K562 (cell line): Measurements from ENCODE around the gene VEGFC. TPM values are rescaled to one million over a fixed set of nuclear protein-coding genes. Genes with fewer than 3 reads are reported as not detected.

Experiments used
- ATAC-seq: fragments of 200-7000 bp; cut with Tn5 transposase; 3 replicates; pipeline ENCODE4 v1.9.1; 2020; ENCODE audit warnings: moderate library complexity
- BruUV-seq: library from RNA; stranded (reverse); fragments of 400-500 nt; replicated peaks from 2 replicates; lab custom pipeline; 2021; lab: Mats Ljungman, UMichigan
- CTCF ChIA-PET: fragments of 300-600 bp; formaldehyde crosslinking; extraction: SDS; loops from one replicate; lab custom pipeline; 2021; ENCODE audit warnings: low intra/inter-chr PET ratio; lab: Yijun Ruan, JAX
- POLR2A ChIA-PET: fragments of 300-600, 350-650 bp; sonication (Branson Sonifier 250); formaldehyde crosslinking; extraction: SDS; loops from one replicate; lab custom pipeline; 2021; ENCODE audit warnings: antibody characterized with exemption, inconsistent platforms; lab: Yijun Ruan, JAX
- DNase-seq, 4 experiments: peaks; one replicate each; pipeline versions ENCODE4 v3.0.0 to v3.0.0-alpha.2; 2011 to 2018; ENCODE audit warnings: low spot score in 3 of 4, mixed read lengths in 3 of 4; ENCODE audit errors: extremely low read depth in 1 of 4
- FAIRE-seq: peaks from 2 replicates; lab custom pipeline; 2011; peaks lifted over from hg19 to GRCh38; lab: Jason Lieb, UNC
- H2AFZ ChIP-seq: 2 replicates; pipeline ENCODE4 v1.6.0; 2011; ENCODE audit warnings: low read depth, low read length, control low read depth, inconsistent platforms
- H3K27ac ChIP-seq: fragments of 200-600 bp; 3 replicates; pipeline ENCODE4 v1.8.0; 2011; ENCODE audit warnings: low read depth, mild to moderate bottlenecking, control low read depth, inconsistent platforms, low read length, moderate library complexity, mixed read lengths; ENCODE audit errors: extremely low read depth
- H3K27me3 ChIP-seq, 2 experiments: fragments of 300-600 bp in 1 of 2; 2 replicates in 1 of 2; 3 replicates in 1 of 2; pipeline versions ENCODE4 v1.6.0 to v1.8.0; 2011; ENCODE audit warnings: inconsistent platforms in 2 of 2, low read length in 2 of 2, mild to moderate bottlenecking in 1 of 2, mixed read lengths in 1 of 2, moderate library complexity in 1 of 2; ENCODE audit not compliant: control insufficient read depth in 2 of 2, insufficient read depth in 2 of 2
- H3K36me3 ChIP-seq: fragments of 300-600 bp; 3 replicates; pipeline ENCODE4 v1.8.0; 2011; ENCODE audit warnings: mild to moderate bottlenecking, low read length, inconsistent platforms; ENCODE audit not compliant: control insufficient read depth, insufficient read depth
- H3K4me1 ChIP-seq, 2 experiments: fragments of 200-600 bp in 1 of 2; replicated peaks in 1 of 2; 2 replicates in 1 of 2; 3 replicates in 1 of 2; pipeline versions ENCODE4 v1.5.1 to v1.8.0; 2011; ENCODE audit warnings: inconsistent platforms in 2 of 2, low read length in 2 of 2, mild to moderate bottlenecking in 1 of 2, mixed read lengths in 1 of 2, moderate library complexity in 1 of 2; ENCODE audit not compliant: control insufficient read depth in 2 of 2, insufficient read depth in 2 of 2
- H3K4me2 ChIP-seq: 2 replicates; pipeline ENCODE4 v1.6.1; 2011; ENCODE audit warnings: low read length, control low read depth, inconsistent platforms, mixed read lengths; ENCODE audit not compliant: insufficient read depth
- H3K4me3 ChIP-seq: fragments of 200-600 bp; sonication (generic), shearing (Covaris generic); 2 replicates; pipeline ENCODE4 v1.5.1; 2016; ENCODE audit warnings: control low read depth, inconsistent platforms
- H3K79me2 ChIP-seq: fragments of 200-600 bp; 3 replicates; pipeline ENCODE4 v1.8.0; 2011; ENCODE audit warnings: low read length, inconsistent platforms; ENCODE audit not compliant: control insufficient read depth, insufficient read depth
- H3K9ac ChIP-seq, 2 experiments: 2 replicates each; pipeline versions ENCODE4 v1.6.0 to v1.6.1; 2011; ENCODE audit warnings: low read depth in 2 of 2, low read length in 2 of 2, control low read depth in 1 of 2, inconsistent platforms in 1 of 2, mild to moderate bottlenecking in 1 of 2, mixed read lengths in 1 of 2; ENCODE audit not compliant: insufficient read depth in 1 of 2
- H3K9me1 ChIP-seq: one replicate; pipeline ENCODE4 v1.6.0; 2011; ENCODE audit warnings: inconsistent platforms, mild to moderate bottlenecking, low read length, moderate library complexity; ENCODE audit not compliant: control insufficient read depth, insufficient read depth
- H3K9me3 ChIP-seq: replicated peaks from 2 replicates; pipeline ENCODE4 v1.5.1; 2011; ENCODE audit warnings: low read depth, low read length, inconsistent platforms; ENCODE audit not compliant: control insufficient read depth, insufficient read depth
- H4K20me1 ChIP-seq: replicated peaks from 2 replicates; pipeline ENCODE4 v1.6.1; 2011; ENCODE audit warnings: low read length, inconsistent platforms, mixed read lengths; ENCODE audit not compliant: control insufficient read depth, insufficient read depth
- BRD9 ChIP-seq: fragments of 450-650 bp; IDR thresholded peaks from 2 replicates; pipeline ENCODE4 v1.6.1; 2018; ENCODE audit warnings: low read depth; ENCODE audit not compliant: partially characterized antibody
- COPS2 ChIP-seq: fragments of 450-650 bp; conservative IDR thresholded peaks from 2 replicates; pipeline ENCODE4 v1.6.1; 2016; ENCODE audit warnings: mild to moderate bottlenecking, moderate library complexity
- ELF4 ChIP-seq: fragments of 450-650 bp; formaldehyde crosslinking; IDR thresholded peaks from 2 replicates; pipeline ENCODE4 v1.4.0; 2022; ENCODE audit warnings: missing genetic modification characterization
- FOSL1 ChIP-seq: fragments of 200-800 bp; sonication (Bioruptor generic); conservative IDR thresholded peaks from 2 replicates; pipeline ENCODE4 v1.6.1; 2016; ENCODE audit warnings: missing genetic modification characterization, missing compliant biosample characterization
- GABPB2 ChIP-seq: fragments of 250-450 bp; sonication (Bioruptor Pico); conservative IDR thresholded peaks from 2 replicates; pipeline ENCODE4 v1.5.1; 2021; ENCODE audit warnings: mild to moderate bottlenecking
- GTF2A2 ChIP-seq: IDR thresholded peaks from 2 replicates; pipeline ENCODE4 v1.6.1; 2016; ENCODE audit warnings: mild to moderate bottlenecking, missing genetic modification characterization, missing compliant biosample characterization
- MIER1 ChIP-seq: fragments of 450-650 bp; IDR thresholded peaks from 2 replicates; pipeline ENCODE4 v1.6.1; 2016; ENCODE audit warnings: antibody characterized with exemption, mild to moderate bottlenecking, low read depth
- PTTG1 ChIP-seq: fragments of 450-650 bp; IDR thresholded peaks from 2 replicates; pipeline ENCODE4 v1.6.1; 2016; ENCODE audit warnings: low read depth, mild to moderate bottlenecking, missing genetic modification characterization, missing compliant biosample characterization
- TCF3 ChIP-seq: sonication (generic); formaldehyde crosslinking; IDR thresholded peaks from 2 replicates; pipeline ENCODE4 v1.4.0; 2020; ENCODE audit warnings: mild to moderate bottlenecking, missing genetic modification reagents
- TGIF2 ChIP-seq: sonication (generic); formaldehyde crosslinking; IDR thresholded peaks from 2 replicates; pipeline ENCODE4 v1.8.1; 2022; ENCODE audit warnings: mild to moderate bottlenecking, missing genetic modification reagents, moderate library complexity
- TOE1 ChIP-seq, 2 experiments: fragments of 450-650 bp in 1 of 2; sonication (generic) in 1 of 2; formaldehyde crosslinking in 1 of 2; IDR thresholded peaks; 2 replicates each; pipeline versions ENCODE4 v1.7.1 to v1.8.0; 2016 to 2022; ENCODE audit warnings: borderline replicate concordance in 2 of 2, mild to moderate bottlenecking in 2 of 2, antibody characterized with exemption in 1 of 2, inconsistent platforms in 1 of 2, low read depth in 1 of 2, missing genetic modification reagents in 1 of 2, moderate library complexity in 1 of 2
- WGBS: fragments of 100-300 bp; shearing (Covaris generic); methylation state at CpG from one replicate; pipeline ENCODE4 v1.1.6; 2016; ENCODE audit warnings: low coverage, mixed read lengths; ENCODE audit not compliant: insufficient coverage; ENCODE audit errors: missing lambda C conversion rate; 5-methylcytosine and 5-hydroxymethylcytosine counted together
- in situ Hi-C: fragments of 300-500 bp; cut with MboI; formaldehyde crosslinking; loops from 4 replicates; pipeline ENCODE4 v1.15.0; 2018; ENCODE audit warnings: inconsistent platforms, mixed read lengths
- intact Hi-C: fragments of 100-400 bp; cut with micrococcal nuclease; formaldehyde crosslinking; loops from 2 replicates; pipeline ENCODE4 v1.14.2; 2022
- polyA plus RNA-seq, 8 experiments: library from polyadenylated mRNA; depleted of rRNA in 4 of 8; stranded (reverse) in 5 of 8; unstranded in 3 of 8; fragments of >200 nt; fragmentation: Nextera tagmentation in 2 of 8; fragmentation: Illumina TruSeq in 1 of 8; extraction: Ambion mirVana in 2 of 8; extraction: Trizol in 1 of 8; gene quantifications; 2 replicates each; pipeline versions ENCODE4 v1.2.1 to v1.2.3, GENCODE V29; 2011 to 2014; ENCODE audit warnings: inconsistent platforms in 1 of 8, missing spikeins in 1 of 8
- total RNA-seq, 7 experiments: library from RNA; depleted of rRNA in 6 of 7; stranded (reverse); fragments of >200 nt in 6 of 7; fragmentation: Illumina TruSeq in 2 of 7; extraction: Trizol in 2 of 7; gene quantifications; 2 replicates each; pipeline versions ENCODE4 v1.2.1 to v1.2.3, GENCODE V29; 2011 to 2021; ENCODE audit warnings: low replicate concordance in 1 of 7
- TF ChIP-seq, protein P1 (sequence below): fragments of 250-450 bp; sonication (Bioruptor Pico); IDR thresholded peaks from 2 replicates; pipeline ENCODE4 v1.8.0; 2021; ENCODE audit warnings: mild to moderate bottlenecking, moderate library complexity

VEGFC gene
- total and polyA plus RNA-seq, 9 of the 15 experiments (the other 6 are each of a cell fraction or from before 2014, with no cell fraction given): not detected

- H2AFZ ChIP-seq: no peak overlapping the region
- ATAC-seq: no peak
These were observed 44.6 kb upstream of the VEGFC start for GRCh38 chr4:176837169-176837895.

More at GRCh38 chr4:176837169-176837895, 44.6 kb upstream of the VEGFC start:
- H3K4me1 ChIP-seq: no peaks in the 10 kb centered on the region
- no peak overlapping the region for H3K4me2 ChIP-seq
- no peak overlapping the region for H3K27ac ChIP-seq
- no peak for DNase-seq
- TF ChIP-seq COPS2 (no peak), GTF2A2 (tag) (no peak), PTTG1 (no peak), BRD9 (no peak), TCF3 (CRISPR knock-in tag) (no peak), ELF4 (CRISPR knock-in tag) (no peak), TOE1 (IDR thresholded peaks at IDR 0.05; ENCODE audit: borderline replicate concordance) (no peak), TOE1 (CRISPR knock-in tag; IDR thresholded peaks at IDR 0.05; ENCODE audit: borderline replicate concordance, low read depth) (no peak), FOSL1 (tag) (no peak), MIER1 (no peak), GABPB2 (no peak), TGIF2 (CRISPR knock-in tag) (no peak)
- TF ChIP-seq, protein P1, sequence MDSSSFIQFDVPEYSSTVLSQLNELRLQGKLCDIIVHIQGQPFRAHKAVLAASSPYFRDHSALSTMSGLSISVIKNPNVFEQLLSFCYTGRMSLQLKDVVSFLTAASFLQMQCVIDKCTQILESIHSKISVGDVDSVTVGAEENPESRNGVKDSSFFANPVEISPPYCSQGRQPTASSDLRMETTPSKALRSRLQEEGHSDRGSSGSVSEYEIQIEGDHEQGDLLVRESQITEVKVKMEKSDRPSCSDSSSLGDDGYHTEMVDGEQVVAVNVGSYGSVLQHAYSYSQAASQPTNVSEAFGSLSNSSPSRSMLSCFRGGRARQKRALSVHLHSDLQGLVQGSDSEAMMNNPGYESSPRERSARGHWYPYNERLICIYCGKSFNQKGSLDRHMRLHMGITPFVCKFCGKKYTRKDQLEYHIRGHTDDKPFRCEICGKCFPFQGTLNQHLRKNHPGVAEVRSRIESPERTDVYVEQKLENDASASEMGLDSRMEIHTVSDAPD (CRISPR knock-in tag): no peak
- TF ChIP-seq, all 486 proteins: peak for 0
- intact Hi-C loops: no loop called here
- ChIA-PET CTCF (no interaction called here), POLR2A (no interaction called here)
- Histone ChIP-seq H3K9ac (no peak overlapping the region), H3K4me3 (no peak overlapping the region), H3K9me1 (no peaks in the 10 kb centered on the region), H3K27me3 (no peaks in the 10 kb centered on the region), H3K79me2 (no peaks in the 10 kb centered on the region), H3K9me3 (no peaks in the 10 kb centered on the region; the same call in 1 of the 2 replicates), H4K20me1 (no peaks in the 10 kb centered on the region), H3K36me3 (no peaks in the 10 kb centered on the region)
- in situ Hi-C loops: no loop called here
- no TSS peak for BruUV-seq
- FAIRE-seq: no peak
- 0% methylated on average over 4 of the region's 4 CpGs for WGBS
